Measurements from ENCODE around the gene SIK2. TPM values are rescaled to one million over a fixed set of nuclear protein-coding genes. Genes with fewer than 3 reads are reported as not detected.

The SIK2 gene
- total and polyA plus RNA-seq, 2 donors (not counting 3 experiments of a cell fraction or from before 2014, with no cell fraction given): 14.6 to 17.1 TPM

- no peaks in the 10 kb centered on the region for H3K27me3 ChIP-seq (ENCODE audit: control insufficient read depth in 2 of 2, insufficient read depth in 2 of 2, low read length in 2 of 2)
- FAIRE-seq (peak; percentile 63), DNase-seq (ENCODE audit: low read depth, low spot score) (peak; percentile 37)
- H4K20me1 ChIP-seq (replicated peaks; ENCODE audit: control insufficient read depth, extremely low read depth, insufficient read depth, low read length): no peaks in the 10 kb centered on the region
- dilution Hi-C loops (cut with MboI; ENCODE audit: extremely low pct_ligation_motif_present, low sequenced_read_pairs): no loop called here
- peak overlapping the region; percentile 51 for H3K27ac ChIP-seq (ENCODE audit: insufficient read depth, low read depth, low read length)
- peak overlapping the region; percentile 95 for H3K4me2 ChIP-seq (ENCODE audit: insufficient read depth, low read length)
- no peaks in the 10 kb centered on the region for H3K9me3 ChIP-seq (replicated peaks; ENCODE audit: control insufficient read depth, insufficient read depth, low read length)
- H3K36me3 ChIP-seq (ENCODE audit: control insufficient read depth in 2 of 2, extremely low read depth in 1 of 2, insufficient read depth in 2 of 2, low read length in 2 of 2): peaks cover 0 to 8% of the 10 kb centered on the region in 2 experiments
- peak overlapping the region; percentile 98 for H2AFZ ChIP-seq (ENCODE audit: low read depth, low read length)
- peaks cover 12% of the 10 kb centered on the region for H3K79me2 ChIP-seq (ENCODE audit: control insufficient read depth, insufficient read depth, low read length)
- H3K4me3 ChIP-seq (replicated peaks in 1 of 3; ENCODE audit: insufficient read depth in 1 of 3, low read depth in 1 of 3, low read length in 3 of 3): peak overlapping the region; percentile 68 to 85 (median 73)
- peaks cover 15% of the 10 kb centered on the region for H3K4me1 ChIP-seq (ENCODE audit: control insufficient read depth, extremely low read depth, insufficient read depth, low read length)
- H3K9ac ChIP-seq (replicated peaks; ENCODE audit: extremely low read depth, insufficient read depth, low read length): peak overlapping the region; percentile 82
- ChIA-PET POLR2A (interaction anchor here (1.3 to 1.5 kb wide), 2 partner anchors 31 to 32 kb away, joined by 5 read pairs; no protein-coding TSS in a partner anchor), CTCF (interaction anchor here (0.6 to 6.9 kb wide), 14 partner anchors 10 to 179 kb away, joined by 3 to 82 read pairs (median 5); no protein-coding TSS in a partner anchor)
- peak; percentile 8 for TF ChIP-seq POLR2A (IDR thresholded peaks at IDR 0.05; ENCODE audit: low read depth, low read length)
- TF ChIP-seq EZH2 (IDR thresholded peaks at IDR 0.05; ENCODE audit: borderline replicate concordance, low read depth, low read length, severe bottlenecking): no peak
- intact Hi-C loops (cut with micrococcal nuclease): no loop called here
- TSS peak; percentile 34 for BruUV-seq (replicated peaks)
- H3K9me1 ChIP-seq (replicated peaks; ENCODE audit: control insufficient read depth, extremely low read depth, insufficient read depth, low read length): no peaks in the 10 kb centered on the region
These were observed 163.2 kb downstream of the SIK2 start for GRCh38 chr11:111765320-111765983.

GRCh38 chr11:111765984-111766833, 164.0 kb downstream of the SIK2 start, which contains the start of gene PPP2R1B:
TSS of gene PPP2R1B (minus strand) at chr11:111766389. CDS start at chr11:111766361, 28 bp downstream.
- Histone ChIP-seq H3K9ac (replicated peaks; ENCODE audit: extremely low read depth, insufficient read depth, low read length) (peak within 1 kb of the TSS; percentile 82), H3K27ac (ENCODE audit: insufficient read depth, low read depth, low read length) (peak within 1 kb of the TSS; percentile 51), H3K36me3 (ENCODE audit: control insufficient read depth in 2 of 2, extremely low read depth in 1 of 2, insufficient read depth in 2 of 2, low read length in 2 of 2) (peaks cover 0 to 5% of the 10 kb centered on the region in 2 experiments), H4K20me1 (replicated peaks; ENCODE audit: control insufficient read depth, extremely low read depth, insufficient read depth, low read length) (no peaks in the 10 kb centered on the region), H3K9me3 (replicated peaks; ENCODE audit: control insufficient read depth, insufficient read depth, low read length) (no peaks in the 10 kb centered on the region), H3K4me3 (replicated peaks in 1 of 3; ENCODE audit: insufficient read depth in 1 of 3, low read depth in 1 of 3, low read length in 3 of 3) (peak within 1 kb of the TSS; percentile 68 to 85 (median 73)), H3K9me1 (replicated peaks; ENCODE audit: control insufficient read depth, extremely low read depth, insufficient read depth, low read length) (no peaks in the 10 kb centered on the region), H2AFZ (ENCODE audit: low read depth, low read length) (peak within 1 kb of the TSS; percentile 98), H3K4me2 (ENCODE audit: insufficient read depth, low read length) (peak within 1 kb of the TSS; percentile 95), H3K79me2 (ENCODE audit: control insufficient read depth, insufficient read depth, low read length) (peaks cover 12% of the 10 kb centered on the region), H3K4me1 (ENCODE audit: control insufficient read depth, extremely low read depth, insufficient read depth, low read length) (peaks cover 15% of the 10 kb centered on the region), H3K27me3 (ENCODE audit: control insufficient read depth in 2 of 2, insufficient read depth in 2 of 2, low read length in 2 of 2) (no peaks in the 10 kb centered on the region)
- CTCF ChIA-PET: interaction anchor here (0.6 to 6.9 kb wide), 15 partner anchors 10 to 180 kb away, joined by 3 to 82 read pairs (median 5); no protein-coding TSS in a partner anchor
- POLR2A ChIA-PET: interaction anchor here (1.3 to 1.5 kb wide), 2 partner anchors 31 to 33 kb away, joined by 5 read pairs; no protein-coding TSS in a partner anchor
- TSS peak; percentile 91 for BruUV-seq (replicated peaks)
- dilution Hi-C loops (cut with MboI; ENCODE audit: extremely low pct_ligation_motif_present, low sequenced_read_pairs) (no loop called here), intact Hi-C loops (cut with micrococcal nuclease) (loop anchor here (1.0 to 2.0 kb wide), 5 partner anchors 28 to 164 kb away; partner anchors contain the start of gene SIK2)
- TF ChIP-seq POLR2A (IDR thresholded peaks at IDR 0.05; ENCODE audit: low read depth, low read length) (peak; percentile 16), JUN (IDR thresholded peaks at IDR 0.05; ENCODE audit: borderline replicate concordance, insufficient read depth, insufficient read length, low read depth) (no peak), POLR2AphosphoS5 (IDR thresholded peaks at IDR 0.05; ENCODE audit: insufficient read depth, low read depth, low read length) (peak; percentile 50)
- peak; percentile 83 for DNase-seq (ENCODE audit: low read depth, low spot score)
- peak; percentile 85 for FAIRE-seq
